LNCaP clone FGC (cell line): Measurements from ENCODE around the gene AVPI1.
A peak's percentile ranks its signal among the peaks of the same experiment; 100 is the strongest.
"Not testable (repeated sequence)": the region's sequence is repeated elsewhere in the genome, so short reads cannot be mapped to it uniquely, and the experiment has no call there.

Source experiments
- DNase-seq: peaks from one replicate; pipeline ENCODE4 v3.0.0-alpha.2; 2011; ENCODE audit warnings: low read depth
- H3K4me3 ChIP-seq: 2 replicates; pipeline ENCODE4 v1.5.1; 2011; ENCODE audit warnings: mild to moderate bottlenecking, low read depth, low read length, control low read depth
- TF ChIP-seq, protein P1 (sequence below): IDR thresholded peaks from 2 replicates; pipeline ENCODE4 v1.5.1; 2012; ENCODE audit warnings: mild to moderate bottlenecking; ENCODE audit not compliant: control insufficient read depth, insufficient read depth; ENCODE audit errors: extremely low read depth

Gene AVPI1

GRCh38 chr10:97640174-97640867 lies 46.7 kb downstream of the AVPI1 start, which contains the start of gene PI4K2A:
PI4K2A (plus strand) TSS chr10:97640671; CDS start chr10:97640743, 72 bp downstream.
- peak within 1 kb of the TSS; percentile 82 for H3K4me3 ChIP-seq
- TF ChIP-seq, protein P1, sequence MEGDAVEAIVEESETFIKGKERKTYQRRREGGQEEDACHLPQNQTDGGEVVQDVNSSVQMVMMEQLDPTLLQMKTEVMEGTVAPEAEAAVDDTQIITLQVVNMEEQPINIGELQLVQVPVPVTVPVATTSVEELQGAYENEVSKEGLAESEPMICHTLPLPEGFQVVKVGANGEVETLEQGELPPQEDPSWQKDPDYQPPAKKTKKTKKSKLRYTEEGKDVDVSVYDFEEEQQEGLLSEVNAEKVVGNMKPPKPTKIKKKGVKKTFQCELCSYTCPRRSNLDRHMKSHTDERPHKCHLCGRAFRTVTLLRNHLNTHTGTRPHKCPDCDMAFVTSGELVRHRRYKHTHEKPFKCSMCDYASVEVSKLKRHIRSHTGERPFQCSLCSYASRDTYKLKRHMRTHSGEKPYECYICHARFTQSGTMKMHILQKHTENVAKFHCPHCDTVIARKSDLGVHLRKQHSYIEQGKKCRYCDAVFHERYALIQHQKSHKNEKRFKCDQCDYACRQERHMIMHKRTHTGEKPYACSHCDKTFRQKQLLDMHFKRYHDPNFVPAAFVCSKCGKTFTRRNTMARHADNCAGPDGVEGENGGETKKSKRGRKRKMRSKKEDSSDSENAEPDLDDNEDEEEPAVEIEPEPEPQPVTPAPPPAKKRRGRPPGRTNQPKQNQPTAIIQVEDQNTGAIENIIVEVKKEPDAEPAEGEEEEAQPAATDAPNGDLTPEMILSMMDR: no peak

DNA sequence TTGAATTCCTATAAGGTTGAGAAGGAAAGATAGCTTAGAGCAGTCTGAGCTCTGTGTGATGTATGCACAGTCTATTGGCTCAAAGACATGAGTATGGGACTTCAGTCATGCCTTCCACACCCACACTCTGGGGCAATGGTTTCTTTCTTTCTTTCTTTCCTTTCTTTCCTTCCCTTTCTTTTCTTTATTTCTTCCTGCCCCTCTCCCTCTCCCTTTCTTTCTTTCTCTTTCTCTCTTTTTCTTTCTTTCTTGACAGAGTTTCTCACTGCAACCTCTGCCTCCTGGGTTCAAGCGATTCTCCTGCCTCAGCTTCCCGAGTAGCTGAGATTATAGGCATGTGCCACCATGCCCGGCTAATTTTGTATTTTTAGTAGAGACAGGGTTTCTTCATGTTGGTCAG lies 48.0 kb downstream of the AVPI1 start:
- DNase-seq, H3K4me3 ChIP-seq: not testable (repeated sequence)

More at GRCh38 chr10:97640174-97640867, 46.7 kb downstream of the AVPI1 start, which contains the start of gene PI4K2A:
- DNase-seq: peak; percentile 98

DNA sequence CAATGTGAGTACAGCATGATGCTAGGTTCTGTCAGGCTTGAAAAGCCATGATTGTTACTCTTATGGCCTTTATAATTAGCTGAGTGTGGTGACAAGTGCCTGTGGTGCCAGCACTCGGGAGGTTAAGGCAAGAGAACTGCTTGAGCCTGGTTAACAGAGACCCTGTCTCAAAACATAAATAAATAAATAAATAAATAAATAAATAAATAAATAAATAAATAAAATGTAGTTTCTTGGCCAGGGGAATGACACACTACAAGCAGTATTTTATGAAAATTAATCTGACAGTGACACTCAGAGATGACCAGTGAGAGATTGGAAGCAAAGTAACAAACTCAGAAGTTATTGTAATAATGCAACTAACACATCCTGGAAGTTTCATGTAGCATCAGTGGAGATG lies 51.5 kb downstream of the AVPI1 start:
- no peak overlapping the region for H3K4me3 ChIP-seq
- TF ChIP-seq, protein P1: no peak
- no peak for DNase-seq

DNA sequence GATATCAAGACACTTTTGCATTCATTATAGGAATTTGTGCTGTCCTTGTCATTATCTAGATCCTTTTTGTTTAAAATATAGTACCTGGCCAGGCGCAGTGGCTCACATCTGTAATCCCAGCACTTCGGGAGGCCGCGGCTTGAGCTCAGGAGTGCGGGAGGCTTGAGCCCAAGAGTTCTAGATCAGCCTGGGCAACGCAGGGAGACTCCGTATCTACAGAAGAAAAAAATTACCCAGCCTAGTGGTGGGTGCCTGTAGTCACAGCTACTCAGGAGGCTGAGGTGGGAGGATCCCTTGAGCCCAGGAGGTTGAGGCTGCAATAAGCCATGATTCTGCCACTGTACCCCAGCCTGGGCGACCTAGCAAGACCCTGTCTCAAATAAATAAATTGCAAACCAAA lies 53.1 kb downstream of the AVPI1 start:
- H3K4me3 ChIP-seq: peak overlapping the region; percentile 93
- TF ChIP-seq, protein P1: no peak
- no peak for DNase-seq

GRCh38 chr10:97632949-97633884 lies 53.8 kb downstream of the AVPI1 start, which contains the start of gene MORN4:
MORN4 (minus strand) TSS chr10:97633500; CDS start chr10:97619653, 13,847 bp downstream.
- DNase-seq: peak; percentile 71
- TF ChIP-seq, protein P1: no peak
- peak within 1 kb of the TSS; percentile 93 for H3K4me3 ChIP-seq

DNA sequence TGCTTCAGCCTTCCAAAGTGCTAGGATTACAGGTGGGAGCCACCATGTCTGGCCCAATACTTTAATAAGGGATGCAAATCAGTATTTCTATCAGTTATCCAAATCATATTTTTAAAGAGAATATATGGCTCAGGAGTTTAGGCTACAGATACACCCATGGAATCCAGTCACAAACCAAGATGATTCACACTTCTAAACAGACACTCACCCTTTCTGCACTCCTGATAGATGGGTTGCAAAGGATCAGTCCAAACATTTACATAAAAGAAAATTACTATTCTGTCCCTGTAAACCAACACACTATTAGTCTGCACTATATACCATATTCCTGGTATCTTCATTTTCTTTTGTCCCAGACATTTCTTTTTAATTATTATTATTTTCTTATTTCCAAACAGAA lies 55.9 kb downstream of the AVPI1 start:
- TF ChIP-seq, protein P1: no peak
- no peak overlapping the region for H3K4me3 ChIP-seq
- no peak for DNase-seq

- H3K4me3 ChIP-seq: no peak overlapping the region
- TF ChIP-seq, protein P1: no peak
- no peak for DNase-seq
Measured at GRCh38 chr10:97629289-97629688, 57.8 kb downstream of the AVPI1 start.
